Activated T-helper 1 cell treated with anti-CD3 and anti-CD28 coated beads, Interleukin-2, amount 50 U/mL, for 16 hours (primary cell): ENCODE results near the gene GID8.

Experiments used
- DNase-seq, 2 donors: peaks; one replicate each; pipeline ENCODE4 v3.0.0-alpha.2; 2020; ENCODE audit warnings: low read depth in 1 of 2, low spot score in 1 of 2

Gene GID8

GRCh38 chr20:62938105-62938888, at the start of gene GID8:
Gene GID8 (plus strand): TSS chr20:62938147. CDS start chr20:62941503, 3,356 bp downstream.
- DNase-seq = no peak

- no peak for DNase-seq
Observed at GRCh38 chr20:62888406-62888805, 49.5 kb upstream of the GID8 start.

- no peak for DNase-seq
Observed at GRCh38 chr20:62888910-62889309, 49.0 kb upstream of the GID8 start.

GRCh38 chr20:62889411-62889810, 48.5 kb upstream of the GID8 start:
- no peak for DNase-seq

- no peak for DNase-seq
Observed at GRCh38 chr20:62889871-62890270, 48.1 kb upstream of the GID8 start.

GRCh38 chr20:62890444-62890843, 47.5 kb upstream of the GID8 start:
- DNase-seq = no peak

GRCh38 chr20:62891111-62891510, 46.8 kb upstream of the GID8 start:
- DNase-seq = peak in 1 of 2 donors; percentile 15

GRCh38 chr20:62892348-62893304, 45.3 kb upstream of the GID8 start:
- DNase-seq = no peak

GRCh38 chr20:62893700-62894099, 44.2 kb upstream of the GID8 start:
- no peak for DNase-seq

- DNase-seq = no peak
Observed at GRCh38 chr20:62894261-62894660, 43.7 kb upstream of the GID8 start.

GRCh38 chr20:62895539-62895938, 42.4 kb upstream of the GID8 start:
- DNase-seq = no peak

- DNase-seq = no peak
Observed at GRCh38 chr20:62896526-62896925, 41.4 kb upstream of the GID8 start.

GRCh38 chr20:62897666-62898065, 40.3 kb upstream of the GID8 start:
- DNase-seq = no peak

- DNase-seq = no peak
Observed at GRCh38 chr20:62898093-62898964, 39.6 kb upstream of the GID8 start.

- DNase-seq = no peak
Observed at GRCh38 chr20:62898970-62899632, 38.8 kb upstream of the GID8 start.

GRCh38 chr20:62899633-62900051, 38.3 kb upstream of the GID8 start:
- no peak for DNase-seq

GRCh38 chr20:62900052-62900691, 37.8 kb upstream of the GID8 start:
- DNase-seq = peak; percentile 44 to 51

- no peak for DNase-seq
Observed at GRCh38 chr20:62900692-62901584, 37.0 kb upstream of the GID8 start.

- no peak for DNase-seq
Observed at GRCh38 chr20:62901891-62902290, 36.1 kb upstream of the GID8 start.
